CD14-positive monocyte (primary cell): ENCODE measurements around the gene MIXL1. TPM values are rescaled to one million over a fixed set of nuclear protein-coding genes. Genes with fewer than 3 reads are reported as not detected.

ENCODE experiments used
- DNase-seq, 3 donors: peaks; one replicate each; pipeline ENCODE4 v3.0.0-alpha.2; 2011 to 2022
- H2AFZ ChIP-seq: 2 replicates; pipeline ENCODE4 v1.6.0; 2012; ENCODE audit warnings: mild to moderate bottlenecking, low read depth, low read length, inconsistent platforms; ENCODE audit not compliant: insufficient read depth, poor library complexity, severe bottlenecking
- H3K27ac ChIP-seq, 2 donors: 1 replicate in 1 of 2; 2 replicates in 1 of 2; pipeline ENCODE4 v1.5.1; 2012 to 2013; ENCODE audit warnings: low read length in 2 of 2, control low read depth in 1 of 2, inconsistent platforms in 1 of 2, low read depth in 1 of 2, mild to moderate bottlenecking in 1 of 2
- H3K27me3 ChIP-seq, 2 donors: one replicate each; pipeline versions ENCODE4 v1.6.0 to v1.6.1; 2011 to 2013; ENCODE audit warnings: low read length in 2 of 2; ENCODE audit not compliant: control insufficient read depth in 2 of 2, insufficient read depth in 2 of 2
- H3K36me3 ChIP-seq, 2 donors: replicated peaks in 1 of 2; 1 replicate in 1 of 2; 2 replicates in 1 of 2; pipeline versions ENCODE4 v1.5.1 to v1.6.1; 2012 to 2013; ENCODE audit warnings: low read length in 2 of 2, control low read depth in 1 of 2, inconsistent platforms in 1 of 2, mild to moderate bottlenecking in 1 of 2; ENCODE audit not compliant: insufficient read depth in 2 of 2, control insufficient read depth in 1 of 2
- H3K4me1 ChIP-seq, 2 donors: 1 replicate in 1 of 2; 2 replicates in 1 of 2; pipeline versions ENCODE4 v1.5.1 to v1.6.1; 2012 to 2013; ENCODE audit warnings: low read length in 2 of 2, control low read depth in 1 of 2, inconsistent platforms in 1 of 2, mild to moderate bottlenecking in 1 of 2, moderate library complexity in 1 of 2; ENCODE audit not compliant: insufficient read depth in 2 of 2, control insufficient read depth in 1 of 2
- H3K4me2 ChIP-seq: replicated peaks from 2 replicates; pipeline ENCODE3; 2012; ENCODE audit warnings: low read length, moderate library complexity, mild to moderate bottlenecking; ENCODE audit not compliant: poor library complexity, severe bottlenecking; ENCODE audit errors: extremely low read depth
- H3K4me3 ChIP-seq, 3 experiments: fragments of 200-600 bp in 1 of 3; sonication (generic) in 1 of 3; replicated peaks in 1 of 3; 1 replicate in 2 of 3; 2 replicates in 1 of 3; pipeline ENCODE4 v1.5.1; 2011 to 2013; ENCODE audit warnings: low read length in 3 of 3, mild to moderate bottlenecking in 3 of 3, control low read depth in 2 of 3, low read depth in 2 of 3, inconsistent platforms in 1 of 3, moderate library complexity in 1 of 3
- H3K79me2 ChIP-seq: 2 replicates; pipeline ENCODE4 v1.6.0; 2012; ENCODE audit warnings: mild to moderate bottlenecking, control low read depth, inconsistent platforms, low read length, moderate library complexity; ENCODE audit not compliant: insufficient read depth
- H3K9ac ChIP-seq: 2 replicates; pipeline ENCODE4 v1.6.0; 2017; ENCODE audit warnings: low read length, mild to moderate bottlenecking; ENCODE audit not compliant: insufficient read depth, poor library complexity, severe bottlenecking
- H3K9me3 ChIP-seq, 2 donors: replicated peaks in 1 of 2; 1 replicate in 1 of 2; 2 replicates in 1 of 2; pipeline versions ENCODE4 v1.5.1 to v1.6.1; 2012 to 2013; ENCODE audit warnings: low read length in 2 of 2, control low read depth in 1 of 2; ENCODE audit not compliant: control insufficient read depth in 1 of 2, insufficient read depth in 1 of 2
- H4K20me1 ChIP-seq: 2 replicates; pipeline ENCODE4 v1.6.0; 2012; ENCODE audit warnings: mild to moderate bottlenecking, low read length, control low read depth, moderate library complexity; ENCODE audit not compliant: insufficient read depth
- H3K27ac Mint-ChIP-seq, 7 donors: one replicate each; pipeline ENCODE4 v1.8.0; 2020; ENCODE audit warnings: mild to moderate bottlenecking in 7 of 7, mixed read lengths in 7 of 7, moderate library complexity in 6 of 7, inconsistent platforms in 2 of 7
- H3K27me3 Mint-ChIP-seq, 3 donors: one replicate each; pipeline ENCODE4 v1.8.0; 2021 to 2022; ENCODE audit warnings: low read depth in 3 of 3, mild to moderate bottlenecking in 3 of 3, mixed read lengths in 3 of 3, moderate library complexity in 3 of 3, inconsistent platforms in 1 of 3
- H3K36me3 Mint-ChIP-seq, 2 donors: one replicate each; pipeline ENCODE4 v1.8.0; 2020; ENCODE audit warnings: mixed read lengths in 2 of 2, inconsistent platforms in 1 of 2, mild to moderate bottlenecking in 1 of 2
- H3K4me1 Mint-ChIP-seq: one replicate; pipeline ENCODE4 v1.8.0; 2020; ENCODE audit warnings: mild to moderate bottlenecking, mixed read lengths
- H3K4me3 Mint-ChIP-seq, 2 donors: one replicate each; pipeline ENCODE4 v1.8.0; 2020; ENCODE audit warnings: mild to moderate bottlenecking in 2 of 2, mixed read lengths in 2 of 2, moderate library complexity in 1 of 2
- H3K9me3 Mint-ChIP-seq, 7 donors: one replicate each; pipeline ENCODE4 v1.8.0; 2020 to 2022; ENCODE audit warnings: mixed read lengths in 7 of 7, mild to moderate bottlenecking in 6 of 7, moderate library complexity in 6 of 7, inconsistent platforms in 2 of 7
- CTCF ChIP-seq: fragments of 200-600 bp; IDR thresholded peaks from one replicate; pipeline ENCODE4 v1.8.0; 2022; ENCODE audit warnings: antibody characterized with exemption, mild to moderate bottlenecking
- WGBS: methylation state at CpG from one replicate; pipeline ENCODE4 v1.1.5; 2013; ENCODE audit warnings: missing lambda C conversion rate; ENCODE audit not compliant: insufficient coverage; 5-methylcytosine and 5-hydroxymethylcytosine counted together
- intact Hi-C, 2 donors: fragments of 100-400 bp; cut with micrococcal nuclease; formaldehyde crosslinking; loops; one replicate each; pipeline versions ENCODE4 v1.15.0 to v1.15.1; 2023
- polyA minus RNA-seq: library from RNA; depleted of rRNA, polyadenylated mRNA; stranded (reverse); fragments of >200 nt; gene quantifications from 2 replicates; pipeline ENCODE4 v1.2.3, GENCODE V29; 2012
- polyA plus RNA-seq, 3 donors: library from polyadenylated mRNA; depleted of rRNA in 1 of 3; unstranded in 2 of 3; stranded (reverse) in 1 of 3; fragments of 300-500 nt in 2 of 3; fragments of >200 nt in 1 of 3; fragmentation: Illumina TruSeq in 2 of 3; gene quantifications; 1 replicate in 2 of 3; 2 replicates in 1 of 3; pipeline ENCODE4 v1.2.3, GENCODE V29; 2012 to 2021
- total RNA-seq, 12 experiments: library from RNA in 1 of 12; stranded (reverse) in 1 of 12; fragments of 120-200 nt in 1 of 12; gene quantifications; one replicate each; pipeline ENCODE4 v1.2.4 and lab custom pipeline; 2013 to 2026; ENCODE audit warnings: mixed read lengths in 6 of 12, inconsistent platforms in 1 of 12

The MIXL1 gene
- total RNA-seq (2013): not detected
- not detected for polyA plus RNA-seq
- not detected in 2 replicates for polyA minus RNA-seq
- total RNA-seq (lab: John Stamatoyannopoulos, UW): 0 to 0.46 (median 0) reads per million in 11 experiments

GRCh38 chr1:226223157-226223785, at the start of gene MIXL1:
Gene MIXL1 (plus strand): TSS chr1:226223664. CDS start chr1:226223682, 18 bp downstream.
- H4K20me1 ChIP-seq: no peaks in the 10 kb centered on the region
- no peaks in the 10 kb centered on the region for H3K79me2 ChIP-seq
- peak within 1 kb of the TSS; percentile 70 for H3K4me2 ChIP-seq
- no peak within 1 kb of the TSS for H3K27ac ChIP-seq
- H3K9me3 Mint-ChIP-seq: peaks cover 0 to 4% (median 0%) of the 10 kb centered on the region in 7 donors
- peaks cover 19 to 32% of the 10 kb centered on the region in 2 donors for H3K27me3 ChIP-seq
- no peaks in the 10 kb centered on the region for H3K9me3 ChIP-seq
- no peaks in the 10 kb centered on the region for H3K36me3 ChIP-seq
- H3K4me1 Mint-ChIP-seq: peaks cover 8% of the 10 kb centered on the region
- H3K4me3 Mint-ChIP-seq: peak within 1 kb of the TSS; percentile 77 to 90
- WGBS: 4% methylated on average over 62 of the region's 62 CpGs
- intact Hi-C loops: no loop called here
- H3K36me3 Mint-ChIP-seq: peaks cover 15% of the 10 kb centered on the region in 2 donors
- peak within 1 kb of the TSS; percentile 1 to 65 (median 21) for H3K4me3 ChIP-seq
- no peak for TF ChIP-seq CTCF
- peaks cover 34 to 49% (median 37%) of the 10 kb centered on the region in 3 donors for H3K27me3 Mint-ChIP-seq
- no peak within 1 kb of the TSS for H3K9ac ChIP-seq
- DNase-seq: no peak
- H3K4me1 ChIP-seq: peaks cover 4 to 8% of the 10 kb centered on the region in 2 donors
- H3K27ac Mint-ChIP-seq: no peak within 1 kb of the TSS
- H2AFZ ChIP-seq: peak within 1 kb of the TSS; percentile 56

GRCh38 chr1:226176870-226177269, 46.6 kb upstream of the MIXL1 start:
- DNase-seq: no peak
- Mint-ChIP-seq H3K27me3 (no peaks in the 10 kb centered on the region), H3K36me3 (peaks cover 19 to 39% of the 10 kb centered on the region in 2 donors), H3K9me3 (peaks cover 0 to 3% (median 0%) of the 10 kb centered on the region in 7 donors), H3K4me3 (no peak overlapping the region), H3K27ac (no peak overlapping the region), H3K4me1 (peaks cover 4% of the 10 kb centered on the region)
- H3K4me3 ChIP-seq: no peak overlapping the region
- H2AFZ ChIP-seq: no peak overlapping the region
- H3K27me3 ChIP-seq: no peaks in the 10 kb centered on the region
- WGBS: 83% methylated on average over 1 of the region's 8 CpGs
- no peak overlapping the region for H3K4me2 ChIP-seq
- TF ChIP-seq CTCF: no peak
- H3K79me2 ChIP-seq: peaks cover 100% of the 10 kb centered on the region
- no peaks in the 10 kb centered on the region for H3K9me3 ChIP-seq
- H3K36me3 ChIP-seq: peaks cover 5 to 14% of the 10 kb centered on the region in 2 donors
- peaks cover 3% of the 10 kb centered on the region in 2 donors for H3K4me1 ChIP-seq
- H3K27ac ChIP-seq: no peak overlapping the region
- H4K20me1 ChIP-seq: peaks cover 99% of the 10 kb centered on the region
- H3K9ac ChIP-seq: no peak overlapping the region
- intact Hi-C loops: no loop called here
